MM.1S (cell line): ENCODE results near the gene KRTAP5-3.
"Not testable (repeated sequence)": the region's sequence is repeated elsewhere in the genome, so short reads cannot be mapped to it uniquely, and the experiment has no call there.

Experiments
- DNase-seq: peaks from one replicate; pipeline ENCODE4 v3.0.0-alpha.2; 2015
- H2AFZ ChIP-seq: fragments of 300-600 bp; sonication (generic); 2 replicates; pipeline ENCODE4 v1.6.0; 2016; ENCODE audit warnings: antibody characterized with exemption, low read length
- H3F3A ChIP-seq: fragments of 300-600 bp; sonication (generic); 2 replicates; pipeline ENCODE4 v1.6.1; 2016; ENCODE audit warnings: mild to moderate bottlenecking, antibody characterized with exemption, low read length, moderate library complexity, mixed read lengths; ENCODE audit not compliant: insufficient read depth
- H3K27ac ChIP-seq: fragments of 300-600 bp; sonication (generic); 2 replicates; pipeline ENCODE4 v1.5.1; 2016; ENCODE audit warnings: mild to moderate bottlenecking, low read length
- H3K27me3 ChIP-seq: fragments of 300-600 bp; sonication (generic); replicated peaks from 2 replicates; pipeline ENCODE4 v1.6.0; 2016; ENCODE audit warnings: low read length; ENCODE audit not compliant: insufficient read depth
- H3K36me3 ChIP-seq: fragments of 300-600 bp; sonication (generic); replicated peaks from 2 replicates; pipeline ENCODE4 v1.6.1; 2016; ENCODE audit warnings: mild to moderate bottlenecking, low read length, mixed read lengths; ENCODE audit not compliant: insufficient read depth
- H3K4me1 ChIP-seq: fragments of 300-600 bp; sonication (generic); 2 replicates; pipeline ENCODE4 v1.6.1; 2016; ENCODE audit warnings: low read length, mixed read lengths
- H3K4me2 ChIP-seq: fragments of 300-600 bp; sonication (generic); 2 replicates; pipeline ENCODE4 v1.6.0; 2016; ENCODE audit warnings: low read depth, low read length
- H3K4me3 ChIP-seq: fragments of 300-600 bp; sonication (generic); 2 replicates; pipeline ENCODE4 v1.5.1; 2016; ENCODE audit warnings: low read length, mixed read lengths
- H3K79me2 ChIP-seq: fragments of 300-600 bp; sonication (generic); 2 replicates; pipeline ENCODE4 v1.6.1; 2016; ENCODE audit warnings: mixed run types, low read length, mixed read lengths
- H3K9ac ChIP-seq: fragments of 300-600 bp; sonication (generic); 2 replicates; pipeline ENCODE4 v1.6.1; 2016; ENCODE audit warnings: low read length, mixed read lengths
- H3K9me2 ChIP-seq: fragments of 300-600 bp; sonication (generic); replicated peaks from 2 replicates; pipeline ENCODE4 v1.6.1; 2016; ENCODE audit warnings: mild to moderate bottlenecking, low read length, mixed read lengths; ENCODE audit not compliant: insufficient read depth
- H3K9me3 ChIP-seq: fragments of 300-600 bp; sonication (generic); replicated peaks from 2 replicates; pipeline ENCODE4 v1.6.1; 2016; ENCODE audit warnings: mild to moderate bottlenecking, low read length, mixed read lengths; ENCODE audit not compliant: insufficient read depth
- H4K20me1 ChIP-seq: fragments of 300-600 bp; sonication (generic); 2 replicates; pipeline ENCODE4 v1.6.1; 2016; ENCODE audit warnings: mild to moderate bottlenecking, low read length, moderate library complexity, mixed read lengths; ENCODE audit not compliant: insufficient read depth
- EZH2 ChIP-seq: fragments of 300-600 bp; sonication (generic); optimal IDR thresholded peaks from 2 replicates; pipeline ENCODE3; 2017; ENCODE audit warnings: low read depth, mild to moderate bottlenecking, antibody characterized with exemption, low read length, mixed read lengths
- EZH2phosphoT487 ChIP-seq: fragments of 300-600 bp; sonication (generic); IDR thresholded peaks from 2 replicates; pipeline ENCODE4 v1.6.1; 2018; ENCODE audit warnings: antibody characterized with exemption, low read length
- TF ChIP-seq, protein P1 (sequence below): fragments of 300-600 bp; sonication (generic); IDR thresholded peaks from 2 replicates; pipeline ENCODE4 v1.5.1; 2016; ENCODE audit warnings: antibody characterized with exemption, low read length, mixed read lengths

The KRTAP5-3 gene

DNA sequence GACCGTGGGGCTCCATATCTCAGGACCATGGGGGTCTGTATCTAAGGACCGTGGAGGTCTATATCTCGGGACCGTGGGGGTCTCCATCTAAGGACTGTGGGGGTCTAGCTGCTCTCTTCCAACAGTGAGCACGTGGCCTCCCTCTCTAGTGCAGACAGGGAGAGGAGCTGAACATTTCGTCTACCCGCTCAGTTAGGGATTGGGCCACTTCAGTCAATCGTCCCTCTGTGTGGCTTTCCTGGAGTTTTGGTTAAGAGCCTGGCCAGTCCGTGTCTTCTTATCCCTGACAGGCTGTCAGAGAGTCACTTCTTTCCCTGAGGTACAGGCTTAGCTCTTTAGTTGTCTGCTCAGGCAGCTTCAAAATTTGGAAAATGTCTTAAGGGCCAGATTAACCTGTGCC is 26.3 kb downstream of the KRTAP5-3 start:
- Histone ChIP-seq H3K9me3 (no peaks in the 10 kb centered on the region), H4K20me1 (no peaks in the 10 kb centered on the region), H3F3A (no peaks in the 10 kb centered on the region), H2AFZ (no peak overlapping the region), H3K36me3 (no peaks in the 10 kb centered on the region), H3K27me3 (peaks cover 86% of the 10 kb centered on the region), H3K9ac (no peak overlapping the region), H3K4me2 (no peak overlapping the region), H3K9me2 (no peaks in the 10 kb centered on the region), H3K4me3 (no peak overlapping the region), H3K79me2 (no peaks in the 10 kb centered on the region), H3K27ac (no peak overlapping the region), H3K4me1 (no peaks in the 10 kb centered on the region)
- TF ChIP-seq EZH2 (no peak), EZH2phosphoT487 (no peak)
- TF ChIP-seq, protein P1, sequence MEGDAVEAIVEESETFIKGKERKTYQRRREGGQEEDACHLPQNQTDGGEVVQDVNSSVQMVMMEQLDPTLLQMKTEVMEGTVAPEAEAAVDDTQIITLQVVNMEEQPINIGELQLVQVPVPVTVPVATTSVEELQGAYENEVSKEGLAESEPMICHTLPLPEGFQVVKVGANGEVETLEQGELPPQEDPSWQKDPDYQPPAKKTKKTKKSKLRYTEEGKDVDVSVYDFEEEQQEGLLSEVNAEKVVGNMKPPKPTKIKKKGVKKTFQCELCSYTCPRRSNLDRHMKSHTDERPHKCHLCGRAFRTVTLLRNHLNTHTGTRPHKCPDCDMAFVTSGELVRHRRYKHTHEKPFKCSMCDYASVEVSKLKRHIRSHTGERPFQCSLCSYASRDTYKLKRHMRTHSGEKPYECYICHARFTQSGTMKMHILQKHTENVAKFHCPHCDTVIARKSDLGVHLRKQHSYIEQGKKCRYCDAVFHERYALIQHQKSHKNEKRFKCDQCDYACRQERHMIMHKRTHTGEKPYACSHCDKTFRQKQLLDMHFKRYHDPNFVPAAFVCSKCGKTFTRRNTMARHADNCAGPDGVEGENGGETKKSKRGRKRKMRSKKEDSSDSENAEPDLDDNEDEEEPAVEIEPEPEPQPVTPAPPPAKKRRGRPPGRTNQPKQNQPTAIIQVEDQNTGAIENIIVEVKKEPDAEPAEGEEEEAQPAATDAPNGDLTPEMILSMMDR, result no peak
- DNase-seq, result no peak

DNA sequence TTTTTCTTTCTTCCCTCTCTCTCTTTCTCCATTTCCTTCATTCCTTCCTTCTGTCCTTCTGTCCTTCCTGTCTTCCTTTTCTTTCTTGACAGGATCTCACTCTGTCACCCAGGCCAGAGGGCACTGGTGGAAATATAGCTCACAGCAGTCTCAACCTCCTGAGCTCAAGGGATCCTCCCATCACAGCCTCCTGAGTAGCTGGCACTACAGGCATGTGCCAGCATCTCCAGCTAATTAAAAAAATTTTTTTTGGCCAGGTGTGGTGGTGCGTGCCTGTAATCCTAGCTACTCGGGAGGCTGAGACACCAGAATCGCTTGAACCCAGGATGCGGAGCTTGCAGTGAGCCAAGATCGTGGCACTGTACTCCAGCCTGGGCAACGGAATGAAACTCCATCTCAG is 31.4 kb downstream of the KRTAP5-3 start:
- Histone ChIP-seq H3K9ac (no peak overlapping the region), H3K4me2 (no peak overlapping the region), H3F3A (0 out of 2 replicates have a peak, but pooled peaks cover 3% of the 10 kb centered on the region), H3K27ac (no peak overlapping the region), H2AFZ (no peak overlapping the region), H3K79me2 (no peaks in the 10 kb centered on the region), H3K9me3 (no peaks in the 10 kb centered on the region), H3K27me3 (peaks cover 89% of the 10 kb centered on the region), H3K4me3 (no peak overlapping the region), H3K36me3 (no peaks in the 10 kb centered on the region), H4K20me1 (no peaks in the 10 kb centered on the region), H3K4me1 (no peaks in the 10 kb centered on the region), H3K9me2 (no peaks in the 10 kb centered on the region)
- TF ChIP-seq EZH2phosphoT487, result no peak
- TF ChIP-seq, protein P1, result no peak
- TF ChIP-seq EZH2, result no peak
- DNase-seq, result no peak

DNA sequence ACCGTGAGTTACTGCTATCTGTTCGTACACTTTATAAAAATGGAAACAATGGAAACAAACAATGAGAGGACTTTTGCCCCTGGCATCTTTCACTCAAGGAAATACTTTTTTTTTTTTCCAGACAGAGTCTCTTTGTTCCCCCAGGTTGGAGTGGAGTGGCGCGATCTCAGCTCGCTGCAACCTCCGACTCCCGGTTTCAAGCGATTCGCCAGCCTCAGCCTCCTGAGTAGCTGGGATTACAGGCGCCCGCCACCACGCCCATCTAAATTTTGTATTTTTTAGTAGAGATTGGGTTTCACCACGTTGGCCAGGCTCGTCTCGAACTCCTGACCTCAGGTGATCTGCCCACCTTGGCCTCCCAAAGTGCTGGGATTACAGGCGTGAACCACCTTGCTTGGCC is 32.5 kb downstream of the KRTAP5-3 start:
- H3K27me3 ChIP-seq, result peaks cover 89% of the 10 kb centered on the region
- H3K27ac ChIP-seq, H3K36me3 ChIP-seq, H3K9me3 ChIP-seq, H3K9ac ChIP-seq, H3K79me2 ChIP-seq, H2AFZ ChIP-seq, H3K4me1 ChIP-seq, H3K4me2 ChIP-seq, H3K4me3 ChIP-seq, H4K20me1 ChIP-seq, H3K9me2 ChIP-seq, DNase-seq, H3F3A ChIP-seq: not testable (repeated sequence)

DNA sequence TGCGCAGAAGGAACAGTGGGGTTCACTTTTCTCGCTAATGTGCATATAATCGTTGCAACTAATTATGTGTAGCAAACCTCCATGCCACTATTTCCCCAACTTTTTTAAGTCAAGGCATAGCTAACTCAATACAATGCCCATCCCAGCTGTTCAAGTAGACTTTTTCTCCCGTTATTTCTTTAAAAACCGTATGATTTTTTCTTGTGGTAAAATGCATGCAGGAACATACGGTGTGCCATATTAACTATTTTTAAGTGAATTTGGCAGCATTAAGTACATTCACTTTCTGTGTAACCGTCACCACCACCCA is 33.4 kb downstream of the KRTAP5-3 start:
- Histone ChIP-seq H3F3A (0 out of 2 replicates have a peak, but pooled peaks cover 3% of the 10 kb centered on the region), H3K4me1 (no peaks in the 10 kb centered on the region), H3K27me3 (peaks cover 89% of the 10 kb centered on the region), H4K20me1 (no peaks in the 10 kb centered on the region), H3K36me3 (no peaks in the 10 kb centered on the region), H3K79me2 (no peaks in the 10 kb centered on the region), H2AFZ (no peak overlapping the region), H3K9me3 (no peaks in the 10 kb centered on the region), H3K4me2 (no peak overlapping the region), H3K27ac (no peak overlapping the region), H3K4me3 (no peak overlapping the region), H3K9me2 (no peaks in the 10 kb centered on the region), H3K9ac (no peak overlapping the region)
- DNase-seq, result no peak
- TF ChIP-seq, protein P1, result no peak
- TF ChIP-seq EZH2 (no peak), EZH2phosphoT487 (no peak)
